ENCODE results near the gene POMT1.

The POMT1 gene

DNA sequence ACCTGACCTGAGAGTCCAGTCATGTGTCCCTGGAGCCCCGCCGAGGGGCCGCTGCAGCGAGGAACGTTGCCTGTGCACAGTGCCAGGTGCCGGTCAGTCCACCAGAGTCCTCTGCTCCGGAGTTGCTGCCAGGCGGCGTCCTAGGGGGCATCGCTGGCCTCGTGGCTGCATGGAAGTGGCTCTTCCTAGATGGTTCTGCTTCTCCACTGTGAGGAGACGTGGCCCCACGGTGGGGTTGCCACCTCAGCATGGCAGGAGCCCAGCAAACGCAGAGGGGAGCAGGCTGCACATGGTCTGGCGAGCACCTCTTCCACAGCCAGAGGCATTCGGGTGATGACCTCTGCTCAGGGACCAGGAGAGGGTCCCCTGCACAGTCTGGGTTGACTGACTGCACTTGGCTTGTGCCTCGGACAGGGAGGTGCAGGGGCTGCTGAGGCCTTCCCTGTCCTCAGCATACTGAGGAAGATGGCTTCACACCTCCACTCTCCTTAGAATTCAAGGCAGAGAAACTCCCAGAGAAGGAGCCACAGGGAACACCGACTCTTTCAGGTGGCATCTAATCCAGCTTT is 25.9 kb upstream of the POMT1 start:
- no peak for DNase-seq

DNA sequence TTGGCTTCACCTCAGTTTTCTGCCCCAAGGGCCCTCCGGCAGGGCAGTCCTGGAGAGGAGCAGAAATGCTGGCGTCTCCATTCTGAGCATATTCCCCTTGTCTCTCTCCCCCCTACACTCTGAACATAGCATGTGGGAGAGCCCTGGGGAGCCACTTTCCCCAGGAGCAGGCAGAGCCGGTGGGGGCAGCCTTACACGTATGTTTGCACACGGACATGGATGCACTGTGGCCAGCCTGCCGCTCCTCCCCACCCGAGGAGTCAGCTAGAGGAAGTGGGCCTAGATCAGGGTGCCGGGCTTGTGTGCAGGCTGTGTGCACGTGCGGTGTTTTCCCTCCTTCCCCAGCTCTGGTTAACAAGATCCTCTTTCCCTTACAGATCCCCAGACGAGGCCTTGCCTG is 25.4 kb upstream of the POMT1 start:
- DNase-seq, result no peak

DNA sequence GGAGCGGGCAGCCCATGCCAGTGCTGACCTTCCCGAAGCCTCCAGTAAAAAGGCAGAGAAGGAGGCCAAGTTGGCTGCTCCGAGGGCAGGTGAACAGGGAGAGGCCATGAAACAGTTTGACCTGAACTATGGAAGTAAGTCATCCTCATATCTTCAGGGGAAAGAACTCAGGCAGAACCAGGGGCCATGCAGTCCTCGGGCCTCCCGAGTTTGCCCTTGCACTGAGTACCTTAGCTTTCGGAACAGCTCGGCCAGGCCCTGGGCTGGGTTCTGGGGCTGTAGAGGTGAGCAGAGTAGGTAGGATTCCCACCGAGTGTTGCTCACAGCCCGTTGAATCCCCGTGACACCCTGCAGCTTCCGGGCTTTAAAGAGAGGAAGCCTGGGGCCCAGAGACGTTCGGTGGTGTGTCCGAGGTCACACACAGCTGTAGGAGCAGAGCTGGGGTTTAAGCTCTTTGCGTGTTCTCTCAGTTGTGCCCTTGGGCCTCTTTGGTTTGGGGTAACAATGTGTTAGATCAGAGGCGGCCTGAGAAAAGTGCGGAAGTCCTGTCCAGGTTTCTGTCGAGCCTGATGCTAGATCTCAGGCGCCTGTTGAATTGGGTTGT is 24.8 kb upstream of the POMT1 start:
- no peak for DNase-seq

DNA sequence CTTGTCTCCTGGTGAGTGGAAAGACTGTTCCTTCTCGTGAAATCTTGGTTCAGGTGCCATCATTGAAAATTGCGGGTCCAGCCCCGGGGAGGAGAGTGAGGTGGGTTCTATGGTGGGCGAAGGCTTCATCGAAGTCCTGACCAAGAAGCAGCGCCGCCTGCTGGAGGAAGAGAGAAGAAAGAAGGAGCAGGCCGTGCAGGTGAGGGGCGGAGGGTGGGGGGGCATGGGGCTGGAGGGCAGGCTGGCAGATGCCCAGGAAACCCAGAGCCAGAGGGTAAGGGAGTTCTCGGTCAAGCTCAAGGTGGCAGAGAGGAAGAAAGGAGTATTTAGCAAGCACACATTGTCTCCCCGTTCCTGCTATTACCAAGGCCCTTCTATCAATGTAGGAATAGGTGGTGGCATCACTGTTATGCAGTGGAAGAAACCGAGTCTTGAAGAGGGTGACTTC is 24.3 kb upstream of the POMT1 start:
- peak; percentile 49 for DNase-seq

DNA sequence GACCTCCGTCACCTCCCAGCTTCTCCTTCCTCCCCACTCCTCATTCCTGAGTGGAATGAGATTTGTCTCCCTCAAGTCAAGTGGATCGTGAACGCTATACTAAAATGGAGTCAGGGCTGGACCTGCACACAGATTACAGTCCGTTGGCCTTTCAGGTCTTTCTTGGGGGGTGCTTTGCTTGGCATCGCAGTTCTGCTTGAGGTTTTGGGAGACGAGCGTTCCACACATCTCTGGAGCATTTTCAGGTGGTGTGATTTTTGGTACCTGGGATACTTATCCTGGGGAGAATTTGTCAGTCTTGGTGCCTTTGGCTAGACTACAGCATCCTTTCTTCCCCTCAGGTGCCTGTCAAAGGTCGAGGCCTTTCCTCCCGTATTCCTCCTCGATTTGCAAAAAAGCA is 23.8 kb upstream of the POMT1 start:
- no peak for DNase-seq

DNA sequence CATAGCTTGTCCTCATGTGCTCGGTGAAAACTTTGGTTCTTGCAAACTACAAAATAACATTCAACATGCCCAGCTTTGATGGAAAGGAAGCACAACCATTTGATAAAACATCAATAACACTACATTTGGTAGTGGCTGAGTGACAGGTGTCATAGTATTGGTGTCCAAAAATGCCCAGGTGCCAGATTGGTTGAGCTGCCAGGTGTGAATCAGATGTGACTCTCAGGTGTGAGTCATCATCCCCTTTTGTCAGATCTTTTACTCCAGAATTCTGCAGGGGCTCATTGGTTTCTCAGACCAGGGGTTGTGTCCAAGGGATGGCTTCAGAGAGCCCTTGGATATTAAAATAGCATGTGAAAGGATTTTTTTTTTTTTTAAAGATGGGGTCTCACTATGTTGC is 22.5 kb upstream of the POMT1 start:
- DNase-seq, result no peak

DNA sequence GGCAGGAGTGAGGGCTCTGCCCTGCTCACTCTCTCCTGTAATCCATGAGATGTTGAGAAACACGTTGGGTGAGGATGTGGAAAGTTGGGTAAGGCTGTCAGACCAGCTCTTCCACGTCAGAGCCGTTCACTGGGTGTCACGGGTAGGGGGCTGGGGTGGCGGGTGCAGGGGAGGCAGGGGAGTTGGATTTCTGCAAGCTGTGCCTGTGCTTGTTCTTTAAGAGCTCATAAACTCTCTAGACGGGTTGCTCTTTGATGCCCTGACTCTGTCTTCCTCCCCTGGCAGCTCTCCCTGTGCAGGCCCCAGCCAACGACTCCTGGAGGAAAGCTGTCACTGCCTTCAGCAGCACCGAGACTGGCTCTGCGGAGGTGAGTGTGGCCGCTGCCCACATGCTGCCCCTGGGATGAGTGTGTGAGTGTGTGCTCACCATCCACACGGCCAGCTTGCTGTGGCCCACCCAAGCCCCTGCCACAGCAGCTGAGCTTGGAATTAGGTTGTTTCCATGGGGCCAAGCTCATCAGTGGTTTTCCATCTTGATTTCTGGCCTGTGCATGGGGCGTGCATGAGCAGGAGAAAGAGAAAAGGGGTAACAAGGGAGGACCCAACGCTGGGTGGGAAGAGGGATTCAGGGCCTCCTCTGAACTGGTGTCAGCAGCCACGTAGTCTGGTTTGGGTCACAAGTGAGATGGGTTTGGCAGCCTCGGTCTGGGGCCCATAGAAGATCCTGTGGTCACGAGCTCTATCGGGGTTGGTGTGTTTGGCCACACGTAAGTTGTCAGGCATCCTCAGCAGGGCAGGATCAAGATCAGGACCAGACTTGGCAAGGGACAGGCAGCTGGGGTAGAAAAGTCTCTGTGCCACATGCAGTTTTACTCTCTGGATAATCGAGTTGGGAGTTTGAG is 21.0 kb upstream of the POMT1 start:
- DNase-seq, result no peak

DNA sequence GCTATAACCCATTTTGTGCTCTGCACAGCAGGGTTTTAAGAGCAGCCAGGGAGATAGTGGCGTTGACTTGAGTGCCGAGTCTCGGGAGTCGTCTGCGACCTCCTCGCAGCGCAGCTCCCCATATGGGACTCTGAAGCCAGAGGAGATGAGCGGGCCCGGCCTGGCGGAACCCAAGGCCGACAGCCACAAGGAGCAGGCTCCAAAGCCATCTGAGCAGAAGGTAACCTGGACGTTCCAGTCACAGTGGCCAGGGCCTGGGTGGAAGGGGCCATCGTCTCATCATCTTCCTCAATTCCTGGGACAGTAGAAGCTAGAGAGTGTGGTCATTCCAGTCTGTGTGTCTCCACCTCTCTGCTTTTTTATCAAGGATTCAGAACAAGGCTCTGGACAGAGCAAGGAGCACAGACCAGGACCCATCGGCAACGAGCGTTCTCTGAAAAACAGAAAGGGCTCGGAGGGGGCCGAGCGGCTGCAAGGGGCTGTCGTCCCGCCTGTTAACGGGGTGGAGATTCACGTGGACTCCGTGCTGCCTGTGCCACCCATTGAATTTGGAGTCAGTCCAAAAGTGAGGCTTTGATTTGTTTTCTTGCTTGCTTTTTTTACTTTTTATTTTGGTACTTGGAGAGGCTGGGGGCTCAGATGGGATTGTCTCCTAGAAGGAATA is 20.2 kb upstream of the POMT1 start:
- DNase-seq, result no peak

DNA sequence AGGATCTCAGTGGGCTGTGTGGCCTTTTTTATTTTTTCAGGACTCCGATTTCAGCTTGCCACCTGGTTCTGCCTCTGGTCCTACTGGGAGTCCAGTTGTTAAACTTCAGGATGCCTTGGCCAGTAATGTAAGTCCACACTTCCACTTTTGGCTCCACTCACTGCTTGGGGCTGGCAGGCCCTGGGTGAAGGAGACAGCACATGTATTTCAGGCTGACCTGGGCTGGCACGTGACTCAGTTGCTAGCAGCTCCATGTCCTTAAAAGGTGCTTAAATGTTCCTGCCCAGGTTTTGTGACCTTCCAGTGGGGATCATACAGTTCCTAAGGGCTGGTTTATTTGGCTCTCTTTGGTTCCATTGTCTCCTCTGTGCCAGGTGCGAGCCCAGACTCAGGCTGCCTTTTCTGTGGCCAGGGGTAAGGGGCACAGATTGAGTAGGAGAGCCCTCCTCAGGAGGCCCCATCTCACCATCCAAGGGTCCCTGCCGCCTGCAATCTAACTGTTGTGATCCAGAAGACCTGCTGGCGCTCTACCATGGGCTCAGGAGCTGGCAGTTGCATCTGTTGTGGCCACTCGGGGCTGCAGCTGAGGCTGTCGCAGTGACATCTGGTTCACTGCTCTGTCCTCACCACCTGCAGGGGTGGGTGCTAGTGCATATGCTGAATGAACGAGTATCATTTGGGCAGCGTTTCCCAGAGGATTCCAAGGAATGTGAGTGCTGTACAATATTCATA is 19.2 kb upstream of the POMT1 start:
- no peak for DNase-seq

DNA sequence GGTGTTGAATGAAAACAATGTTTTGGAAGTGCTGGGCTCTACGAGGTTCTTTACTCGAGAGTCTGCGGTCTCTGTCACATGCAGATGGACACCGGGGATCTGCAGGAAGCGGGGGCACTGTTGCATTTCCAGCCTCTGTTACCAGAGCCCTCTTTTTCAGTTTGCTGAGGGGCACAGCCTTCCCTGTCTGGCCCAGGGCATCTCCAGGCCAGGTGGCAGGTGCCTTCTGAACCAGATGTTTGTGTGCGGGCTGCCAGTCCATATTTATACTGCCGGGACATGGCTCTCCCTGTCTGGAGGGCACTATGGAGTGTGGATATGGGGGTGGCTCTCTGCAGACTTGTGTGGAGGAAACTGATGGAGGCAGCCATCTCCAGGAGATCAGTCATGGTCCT is 18.7 kb upstream of the POMT1 start:
- DNase-seq, result no peak

DNA sequence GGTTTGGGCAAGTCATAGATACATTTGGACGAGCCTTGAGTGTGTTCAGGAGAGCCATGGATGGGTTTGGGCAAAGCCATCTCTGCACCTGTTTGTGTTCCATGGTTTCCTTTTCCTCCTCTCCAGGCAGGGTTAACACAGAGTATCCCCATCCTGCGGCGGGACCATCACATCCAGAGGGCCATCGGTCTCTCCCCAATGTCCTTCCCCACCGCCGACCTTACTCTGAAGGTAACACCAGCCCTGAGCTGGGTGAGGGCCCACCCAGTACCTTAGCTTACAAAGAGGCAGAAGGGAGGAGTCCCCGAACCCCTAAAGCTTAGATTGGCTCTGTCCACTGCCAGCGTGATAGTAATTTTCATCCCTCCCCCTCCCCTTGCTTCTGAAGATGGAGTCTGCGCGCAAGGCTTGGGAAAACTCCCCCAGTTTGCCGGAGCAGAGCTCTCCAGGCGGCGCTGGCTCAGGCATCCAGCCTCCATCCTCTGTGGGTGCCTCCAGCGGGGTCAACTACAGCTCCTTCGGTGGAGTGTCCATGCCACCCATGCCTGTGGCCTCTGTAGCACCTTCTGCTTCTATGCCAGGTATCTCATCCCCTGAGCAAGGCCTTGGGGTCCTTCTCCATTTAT is 18.0 kb upstream of the POMT1 start:
- DNase-seq, result no peak

DNA sequence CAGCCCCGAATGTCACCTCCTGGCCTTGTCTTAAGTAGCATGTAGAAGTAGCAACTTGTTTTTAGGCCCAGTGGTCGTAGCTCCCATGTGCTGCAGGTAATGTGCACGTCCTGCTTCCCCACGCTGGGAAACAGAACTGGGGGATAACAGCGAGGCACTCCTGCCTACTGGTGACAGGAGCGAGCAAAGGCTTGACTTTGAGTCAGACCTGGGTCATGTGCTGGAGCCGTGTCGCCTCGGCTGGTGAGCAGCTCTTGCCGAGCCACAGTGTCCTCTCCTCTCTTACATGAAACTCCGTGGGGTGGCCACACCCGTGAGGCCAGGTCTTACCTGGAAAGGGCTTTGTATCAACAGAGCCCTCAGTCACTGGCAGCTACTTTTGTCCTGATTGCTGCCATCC is 17.5 kb upstream of the POMT1 start:
- DNase-seq, result no peak

DNA sequence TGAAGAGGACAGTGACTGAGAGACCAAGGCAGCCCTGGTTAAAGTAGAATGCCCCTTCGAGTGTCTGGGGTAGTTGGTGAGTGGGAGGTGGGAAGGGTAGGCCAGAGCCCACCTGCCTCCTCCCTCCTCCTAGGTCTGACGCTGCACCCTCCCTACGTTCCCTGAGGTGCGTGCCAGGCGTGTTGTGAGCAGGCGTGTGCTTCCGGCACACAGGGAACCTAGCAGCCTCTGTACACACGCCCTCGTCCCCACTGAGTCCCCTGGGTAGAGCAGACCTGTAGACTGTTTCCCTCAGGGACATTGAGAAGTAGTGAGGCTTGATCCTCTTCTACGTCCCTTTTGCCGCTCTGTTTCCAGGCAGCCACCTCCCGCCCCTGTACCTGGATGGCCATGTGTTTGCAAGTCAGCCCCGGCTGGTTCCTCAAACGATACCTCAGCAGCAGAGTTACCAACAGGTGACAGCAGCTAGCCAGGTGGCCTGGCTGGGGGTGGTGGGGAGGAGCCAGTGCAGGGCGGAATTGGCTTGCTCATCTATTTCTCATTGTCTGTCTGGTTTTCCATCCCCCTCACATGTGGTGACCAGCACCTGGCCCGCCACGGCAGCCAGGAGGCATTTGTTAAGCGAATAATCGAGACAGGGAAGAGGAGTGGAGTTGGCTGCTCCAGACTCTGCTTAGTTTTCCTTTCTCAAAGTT is 16.8 kb upstream of the POMT1 start:
- no peak for DNase-seq

DNA sequence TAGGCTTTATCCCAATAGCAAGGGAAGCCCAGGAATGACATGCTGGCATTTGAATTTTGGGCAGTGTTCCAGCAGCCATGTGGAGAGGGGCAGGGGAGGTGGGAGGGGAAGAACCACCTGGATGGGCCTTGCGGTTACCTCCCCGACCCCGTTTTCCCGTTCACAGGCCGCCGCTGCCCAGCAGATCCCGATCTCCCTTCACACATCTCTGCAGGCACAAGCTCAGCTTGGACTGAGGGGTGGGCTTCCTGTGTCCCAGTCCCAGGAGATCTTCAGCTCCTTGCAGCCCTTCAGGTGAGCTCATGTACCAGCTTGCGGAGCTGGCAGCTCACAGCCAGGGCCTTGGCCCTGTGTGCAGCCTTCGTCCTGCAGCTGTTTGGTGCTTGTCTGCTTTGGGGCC is 15.7 kb upstream of the POMT1 start:
- no peak for DNase-seq

DNA sequence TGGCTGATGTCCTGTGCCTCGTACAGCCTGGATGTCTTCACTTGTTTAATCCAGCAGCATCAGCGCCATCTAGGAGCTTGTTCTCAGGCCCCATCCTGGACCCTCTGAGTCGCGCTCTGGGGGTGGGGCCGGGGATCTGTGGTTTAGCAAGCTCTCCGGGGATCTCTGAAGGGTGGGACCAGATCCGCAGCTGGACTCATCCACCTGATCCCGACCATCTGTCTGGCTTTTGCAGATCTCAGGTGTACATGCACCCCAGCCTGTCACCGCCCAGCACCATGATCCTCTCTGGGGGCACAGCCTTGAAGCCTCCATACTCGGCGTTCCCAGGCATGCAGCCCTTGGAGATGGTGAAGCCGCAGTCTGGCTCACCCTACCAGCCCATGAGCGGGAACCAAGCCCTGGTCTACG is 15.1 kb upstream of the POMT1 start:
- no peak for DNase-seq

DNA sequence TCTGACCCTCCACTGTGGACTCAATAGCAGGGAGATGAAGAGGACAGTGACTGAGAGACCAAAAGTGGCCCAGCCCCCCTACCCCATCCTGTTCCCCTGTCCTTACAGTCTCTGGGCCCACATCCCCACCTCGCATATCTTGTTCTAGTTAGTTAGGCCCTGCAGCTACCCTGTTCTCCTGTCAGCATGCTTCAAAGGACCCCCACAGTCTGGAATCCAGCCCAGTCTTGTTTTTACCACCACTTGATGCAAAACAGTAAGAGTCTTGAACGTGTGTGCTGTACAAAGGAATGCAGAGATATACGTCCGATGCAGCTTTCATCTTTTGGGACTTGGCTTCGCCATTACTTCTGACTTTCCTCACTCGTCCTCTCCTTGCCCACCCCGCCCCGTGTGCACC is 12.2 kb upstream of the POMT1 start:
- DNase-seq, result no peak

DNA sequence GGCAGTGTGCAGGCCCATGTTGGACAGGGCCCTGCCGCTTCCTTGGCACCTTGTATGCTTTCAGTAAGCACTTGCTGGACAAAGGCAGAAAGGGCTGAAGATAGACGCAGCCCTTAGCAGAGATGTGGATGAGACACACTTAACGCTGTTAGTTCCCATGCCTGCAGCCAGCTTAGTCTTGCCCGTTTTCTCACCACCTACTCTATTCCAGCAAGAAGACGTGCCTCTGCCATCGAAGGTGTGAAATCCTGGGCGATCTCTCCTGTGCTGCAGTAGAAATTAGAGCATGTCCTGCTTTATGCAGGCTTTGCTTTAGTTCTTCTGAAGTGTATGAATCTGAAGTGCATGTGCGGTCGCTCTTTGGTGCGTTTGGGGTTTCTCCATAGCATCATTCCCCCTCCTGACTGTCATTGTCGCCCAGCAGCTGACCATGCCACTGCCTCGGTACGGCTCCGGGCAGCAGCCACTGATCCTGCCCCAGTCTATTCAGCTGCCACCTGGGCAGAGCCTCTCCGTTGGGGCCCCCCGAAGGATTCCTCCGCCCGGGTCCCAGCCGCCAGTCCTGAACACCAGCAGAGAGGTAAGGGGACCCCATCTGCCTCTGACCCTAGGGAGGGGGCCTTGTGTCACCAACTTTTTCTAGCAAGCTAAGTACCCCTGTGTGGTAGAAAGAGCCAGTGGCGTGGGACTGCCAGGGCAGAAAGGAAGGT is 11.6 kb upstream of the POMT1 start:
- DNase-seq, result no peak

DNA sequence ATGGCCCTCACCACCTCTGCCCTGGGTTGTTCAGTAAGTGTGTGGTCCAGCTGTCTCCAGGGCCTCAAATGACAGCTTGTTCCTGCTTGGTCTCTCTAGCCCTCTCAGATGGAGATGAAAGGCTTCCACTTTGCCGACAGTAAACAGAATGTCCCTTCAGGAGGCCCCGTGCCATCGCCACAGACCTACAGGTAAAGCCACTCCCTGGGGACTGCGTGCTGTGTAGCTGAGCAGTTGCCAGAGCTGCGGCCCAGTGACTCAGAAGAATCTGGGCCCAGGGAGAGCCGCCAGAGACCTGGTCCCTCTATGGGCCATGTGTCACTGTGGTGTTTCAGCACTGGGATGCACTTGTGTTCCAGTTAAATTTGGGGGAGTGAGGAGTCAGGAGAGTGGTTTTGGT is 10.6 kb upstream of the POMT1 start:
- DNase-seq, result no peak

DNA sequence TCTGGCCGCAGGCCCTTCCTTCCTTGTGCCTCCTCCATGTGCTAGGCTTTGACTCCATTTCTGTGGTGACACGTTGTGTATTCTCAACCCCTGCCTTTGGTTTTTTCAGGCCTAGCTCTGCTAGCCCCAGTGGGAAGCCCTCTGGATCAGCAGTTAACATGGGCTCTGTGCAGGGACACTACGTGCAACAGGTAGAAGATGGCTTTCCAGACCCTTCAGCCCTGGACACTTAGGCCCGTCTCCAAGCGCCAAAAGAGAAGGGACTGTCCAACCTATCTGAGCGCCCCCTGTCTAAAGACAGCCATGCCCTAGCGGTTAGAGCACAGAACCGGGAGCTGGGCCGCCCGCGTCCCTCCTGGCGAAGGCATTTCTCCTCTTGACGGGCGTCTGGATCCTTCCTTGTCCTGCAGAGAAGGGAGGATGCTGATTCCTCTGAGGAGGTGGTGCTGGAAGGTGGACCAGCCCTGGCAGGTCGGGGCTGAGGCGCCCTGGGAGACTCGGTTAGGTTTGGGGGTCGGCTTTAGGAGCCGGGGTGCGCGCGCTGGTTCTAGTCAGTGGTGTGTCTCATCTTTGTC is 8.3 kb upstream of the POMT1 start:
- DNase-seq, result no peak

DNA sequence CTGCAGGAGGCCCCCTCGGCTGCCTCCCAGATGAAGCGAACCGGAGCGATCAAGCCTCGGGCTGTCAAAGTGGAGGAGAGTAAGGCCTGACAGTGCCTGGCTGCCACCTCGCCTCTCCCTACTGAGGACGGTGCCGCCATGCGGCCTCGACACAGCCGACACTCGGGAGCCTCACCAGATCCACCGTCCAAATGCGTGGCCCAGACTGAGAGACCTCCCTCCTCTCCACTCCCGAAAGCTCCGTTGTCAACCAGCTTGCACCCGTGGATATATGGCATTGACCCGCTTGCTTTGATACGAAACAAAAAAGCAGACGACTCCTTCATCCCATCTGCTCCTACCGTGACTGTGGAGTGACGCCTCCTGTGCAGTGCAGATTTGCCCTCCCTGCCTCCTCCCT is 6.9 kb upstream of the POMT1 start:
- DNase-seq, result no peak

DNA sequence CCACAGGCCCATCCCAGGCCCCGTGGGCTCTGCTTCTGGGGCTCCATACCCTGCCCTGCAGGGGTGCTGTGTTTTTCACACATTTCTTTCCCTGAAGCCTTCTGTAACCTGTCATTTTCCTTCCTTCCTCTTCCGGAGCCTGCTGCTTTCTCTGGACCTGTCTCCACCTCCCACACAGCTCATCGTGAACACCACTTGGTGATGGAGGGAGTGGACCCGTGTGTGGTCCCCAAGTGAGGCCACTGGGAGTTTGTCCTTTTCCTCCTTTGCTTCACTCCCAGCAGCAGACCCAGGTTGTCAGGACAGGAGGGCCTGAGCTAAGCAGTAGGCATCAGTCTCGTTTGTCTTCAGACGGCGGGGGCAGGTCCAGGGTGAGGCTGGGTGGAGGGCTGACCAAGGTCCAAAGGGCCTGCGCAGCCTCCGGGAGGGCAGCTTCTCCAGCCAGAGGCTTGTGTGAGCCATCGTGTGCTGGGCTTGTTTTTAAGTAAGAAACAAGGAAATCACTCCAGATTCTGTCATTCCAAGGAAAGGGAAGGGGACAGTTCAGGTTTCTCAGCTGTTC is 5.8 kb upstream of the POMT1 start:
- no peak for DNase-seq
